H54 (cell line): Measurements from ENCODE around the gene CHD9NB.
"Not testable (repeated sequence)": the region's sequence is repeated elsewhere in the genome, so short reads cannot be mapped to it uniquely, and the experiment has no call there.

ENCODE experiments used
- DNase-seq: peaks from one replicate; pipeline ENCODE4 v3.0.0; 2011; ENCODE audit warnings: low spot score, mixed read lengths; ENCODE audit not compliant: insufficient read length
- FAIRE-seq: peaks from 3 replicates; lab custom pipeline; 2011; peaks lifted over from hg19 to GRCh38; lab: Jason Lieb, UNC
- POLR2A ChIP-seq: IDR thresholded peaks from 2 replicates; pipeline ENCODE4 v1.6.1; 2011; ENCODE audit warnings: low read depth, mild to moderate bottlenecking, low read length

The CHD9NB gene

DNA sequence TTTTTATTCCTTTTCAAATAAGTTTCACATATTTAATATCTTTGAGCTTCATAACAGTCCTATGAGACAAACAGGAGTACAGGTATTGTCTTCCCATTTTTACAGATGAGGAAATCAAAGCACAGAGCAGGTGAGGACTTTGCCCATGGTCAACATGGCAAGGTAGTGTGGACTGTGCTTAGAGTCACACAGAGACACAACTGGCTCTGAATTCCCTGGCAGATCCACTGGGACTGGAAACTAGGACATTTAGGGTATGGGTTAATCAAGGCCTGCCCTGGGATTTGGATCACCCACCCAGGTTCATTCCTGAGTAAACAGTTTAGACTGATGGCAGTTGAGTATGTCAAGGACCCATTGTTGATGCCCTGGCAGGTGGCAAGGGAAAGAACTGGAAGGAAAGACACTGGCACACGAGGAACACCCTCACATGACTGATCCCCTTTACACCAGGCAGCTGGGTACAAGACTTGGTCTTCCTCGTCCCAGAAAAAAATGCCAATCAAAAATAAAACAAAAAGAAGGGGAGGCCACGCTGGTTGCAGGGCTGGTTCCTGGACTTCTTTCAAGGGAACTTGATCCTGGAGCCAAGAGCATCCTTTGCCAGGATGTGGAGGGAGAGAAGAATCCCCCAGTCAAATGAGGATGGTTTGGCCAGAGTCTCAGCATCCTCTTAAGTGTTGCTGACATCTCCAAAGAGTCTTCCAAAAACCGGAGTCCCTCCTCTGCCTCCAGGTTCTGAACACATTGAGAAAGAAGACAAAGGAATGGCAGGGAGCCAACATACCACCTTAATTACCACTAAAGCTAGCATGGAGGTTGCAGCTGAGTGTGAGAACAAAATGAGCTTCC, 37.0 kb upstream of the CHD9NB start:
- DNase-seq = no peak
- FAIRE-seq = no peak
- no peak for TF ChIP-seq POLR2A

DNA sequence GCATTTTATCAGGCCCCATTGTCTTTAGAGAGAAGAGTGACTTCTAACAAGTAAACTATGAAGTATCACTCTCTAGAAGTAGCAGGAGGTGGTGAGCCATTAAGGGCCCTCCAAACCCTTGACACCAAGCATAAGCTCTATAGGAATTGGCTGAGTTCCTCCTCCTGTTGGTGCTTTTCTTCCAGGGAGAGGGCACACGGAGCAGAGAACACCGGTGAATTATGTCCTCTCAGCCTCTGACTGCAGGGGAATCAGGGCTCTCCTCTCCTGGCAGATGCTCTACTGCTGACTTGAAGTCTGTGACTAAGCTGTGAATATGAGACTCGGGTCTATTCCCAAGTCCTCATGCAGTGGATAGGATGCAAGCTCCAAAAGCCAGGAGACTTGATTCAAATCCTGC, 34.4 kb upstream of the CHD9NB start:
- TF ChIP-seq POLR2A = no peak
- FAIRE-seq (no peak), DNase-seq (no peak)

DNA sequence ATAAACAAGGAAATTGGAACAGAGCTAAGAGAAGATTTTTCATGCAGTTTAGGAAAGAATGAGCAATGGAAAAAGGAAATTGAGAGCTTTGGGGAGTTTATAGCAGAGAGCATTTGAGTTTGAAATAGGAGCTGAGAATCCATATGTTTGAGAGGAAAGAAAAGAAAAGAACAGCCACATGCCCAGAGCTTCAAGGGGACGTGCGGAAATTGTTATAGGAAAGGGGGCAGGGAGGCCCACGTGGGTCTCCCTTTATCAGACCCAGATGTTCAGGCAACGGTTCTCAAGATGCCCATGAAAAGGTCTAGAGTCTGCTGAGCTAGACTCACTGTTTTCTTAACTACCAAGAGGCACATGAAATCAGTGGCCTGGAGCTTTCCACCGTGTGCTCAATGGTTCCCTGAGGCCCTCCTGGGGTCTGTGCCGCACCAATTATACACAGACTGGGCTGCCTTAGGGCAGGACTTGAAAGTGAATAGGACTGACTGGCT, 33.3 kb upstream of the CHD9NB start:
- DNase-seq = no peak

DNA sequence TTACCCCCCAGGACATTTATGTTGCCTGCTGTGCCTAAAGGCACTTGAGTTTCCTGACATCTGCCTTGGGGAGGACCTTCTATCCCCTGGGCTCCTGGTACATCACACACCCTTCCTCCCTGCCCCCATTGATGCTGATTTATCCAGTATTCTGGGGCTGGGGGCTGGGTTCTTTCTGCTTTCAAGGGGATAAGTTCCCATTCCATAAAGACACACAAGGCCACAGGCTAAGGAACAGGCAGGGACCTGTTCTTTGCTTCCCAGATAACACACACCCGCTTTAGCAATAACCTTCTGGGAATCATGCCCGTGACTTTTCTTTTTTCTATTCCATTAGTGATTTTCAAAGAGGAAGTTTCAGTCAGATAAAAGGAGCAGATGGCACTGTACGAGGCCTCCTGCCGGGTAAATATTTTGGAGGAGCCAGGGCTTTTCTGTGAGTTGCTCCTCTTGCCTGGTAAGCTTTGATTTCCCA, 32.7 kb upstream of the CHD9NB start:
- FAIRE-seq (no peak), DNase-seq (no peak)
- TF ChIP-seq POLR2A = no peak

More for the DNA sequence above, 33.3 kb upstream of the CHD9NB start:
- no peak for TF ChIP-seq POLR2A
- no peak for FAIRE-seq

DNA sequence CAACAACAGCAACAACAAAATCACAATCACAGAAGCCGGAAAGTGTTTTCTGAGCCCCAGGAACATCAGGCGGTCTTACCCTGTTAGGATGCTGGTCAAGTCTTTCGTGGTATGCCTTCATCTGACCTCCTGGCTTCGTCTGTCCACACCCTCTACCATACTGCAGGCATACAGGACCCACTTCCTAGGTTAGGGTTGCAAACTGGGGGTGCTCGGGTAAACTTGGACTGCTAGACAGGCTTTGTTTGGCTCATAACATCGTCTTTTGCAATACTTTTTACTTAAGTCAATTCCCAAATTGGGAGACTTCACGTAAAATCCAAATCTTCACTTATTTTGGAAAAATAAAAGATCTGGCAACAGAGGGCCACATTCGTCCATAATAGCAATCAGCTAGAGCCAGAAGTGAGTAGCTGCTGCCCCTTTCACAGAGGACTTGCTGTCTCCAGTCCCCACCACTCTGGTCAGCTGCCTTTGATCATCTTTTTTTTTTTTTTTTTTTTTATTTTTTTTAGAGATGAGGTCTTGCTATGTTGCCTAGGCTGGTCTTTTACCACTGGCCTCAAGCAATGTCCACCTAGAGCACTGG, 32.1 kb upstream of the CHD9NB start:
- TF ChIP-seq POLR2A = no peak
- FAIRE-seq (no peak), DNase-seq (no peak)

DNA sequence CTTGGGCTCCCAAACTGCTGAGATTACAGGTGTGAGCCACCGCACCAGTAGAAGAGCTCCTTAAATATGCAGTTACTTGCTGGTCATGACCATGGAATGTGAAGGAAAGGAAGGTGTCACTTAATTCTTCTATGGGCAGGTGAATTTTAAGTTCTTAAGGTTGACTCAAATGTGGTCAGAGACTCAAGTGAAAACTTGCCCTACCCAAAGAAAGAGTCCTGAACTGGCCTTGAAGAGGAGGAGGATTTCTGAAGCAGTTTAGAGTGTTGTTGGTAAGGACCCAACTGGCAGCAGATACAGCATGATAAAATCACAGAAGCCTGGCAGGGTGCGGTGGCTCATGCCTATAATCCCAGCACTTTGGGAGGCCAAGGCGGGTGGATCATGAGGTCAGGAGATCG, 31.4 kb upstream of the CHD9NB start:
- FAIRE-seq = no peak
- DNase-seq = no peak
- no peak for TF ChIP-seq POLR2A

DNA sequence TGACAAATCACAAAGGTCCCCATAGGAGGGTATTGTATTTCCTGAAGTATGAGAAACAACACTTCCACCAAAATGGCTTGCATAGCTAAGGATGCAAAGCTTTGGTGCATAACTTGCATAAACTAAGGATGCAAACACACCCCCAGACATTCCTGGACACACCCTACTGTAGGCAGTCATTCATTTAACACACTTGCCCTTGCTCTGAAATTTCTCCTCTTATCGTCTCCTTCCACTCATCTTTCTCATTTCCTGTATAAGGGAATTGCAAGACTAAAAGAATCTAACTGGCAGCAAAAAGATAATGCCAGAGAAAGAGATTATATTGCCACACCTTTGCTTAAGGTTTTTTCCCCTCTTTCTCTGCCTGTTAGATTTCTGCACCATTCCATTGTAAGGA, 30.4 kb upstream of the CHD9NB start:
- no peak for TF ChIP-seq POLR2A
- DNase-seq (no peak), FAIRE-seq (no peak)

DNA sequence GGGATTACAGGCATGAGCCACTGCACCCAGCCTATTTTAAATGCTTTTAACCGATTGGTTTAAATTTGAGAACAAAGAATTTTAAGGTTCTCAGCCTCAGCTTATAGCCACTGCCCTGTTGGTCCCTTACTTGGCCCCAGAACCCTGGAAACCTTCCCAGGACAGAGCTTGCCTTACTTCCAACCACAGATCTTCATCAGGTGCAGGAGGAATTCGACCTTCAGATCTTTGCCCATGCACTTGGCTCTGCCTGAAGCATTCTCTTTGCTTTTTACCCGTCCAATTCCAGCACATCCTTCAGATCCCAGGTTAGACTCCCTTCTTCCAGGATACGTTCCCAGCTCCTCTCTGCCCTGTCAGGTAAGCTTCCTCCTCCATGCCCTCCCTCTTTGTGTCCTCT, 29.8 kb upstream of the CHD9NB start:
- TF ChIP-seq POLR2A = no peak
- DNase-seq (no peak), FAIRE-seq (no peak)

DNA sequence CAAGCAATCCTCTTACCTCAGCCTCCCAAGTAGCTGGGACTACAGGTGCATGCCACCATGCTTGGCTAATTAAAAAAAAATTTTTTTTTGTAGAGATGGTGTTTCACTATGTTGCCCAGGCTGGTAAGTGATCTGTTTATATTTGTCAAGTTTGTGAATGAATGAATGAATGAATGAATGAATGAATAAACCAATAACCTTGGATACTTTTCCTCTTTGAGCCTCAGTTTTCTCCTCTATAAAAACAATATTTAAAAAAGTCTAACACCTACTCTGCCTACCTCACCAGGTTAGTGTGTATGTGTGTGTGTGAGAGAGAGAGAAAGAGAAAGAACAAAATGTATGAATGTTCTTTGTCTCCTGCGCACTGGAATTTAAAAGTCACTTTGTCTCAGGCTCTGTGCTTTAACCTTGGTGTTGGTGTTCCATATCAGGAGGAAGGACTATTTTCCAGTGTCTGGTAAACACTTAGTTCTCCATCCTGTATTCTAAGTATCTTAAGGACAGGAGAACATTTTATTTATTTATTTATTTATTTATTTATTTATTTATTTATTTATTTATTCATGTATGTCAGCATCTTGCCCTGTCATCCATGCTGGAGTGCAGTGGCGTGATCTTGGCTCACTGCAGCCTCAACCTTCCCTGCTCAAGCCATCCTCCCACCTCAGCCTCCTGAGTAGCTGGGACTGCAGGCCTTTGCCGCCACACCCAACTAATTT, 29.1 kb upstream of the CHD9NB start:
- no peak for TF ChIP-seq POLR2A
- DNase-seq (no peak), FAIRE-seq (no peak)

DNA sequence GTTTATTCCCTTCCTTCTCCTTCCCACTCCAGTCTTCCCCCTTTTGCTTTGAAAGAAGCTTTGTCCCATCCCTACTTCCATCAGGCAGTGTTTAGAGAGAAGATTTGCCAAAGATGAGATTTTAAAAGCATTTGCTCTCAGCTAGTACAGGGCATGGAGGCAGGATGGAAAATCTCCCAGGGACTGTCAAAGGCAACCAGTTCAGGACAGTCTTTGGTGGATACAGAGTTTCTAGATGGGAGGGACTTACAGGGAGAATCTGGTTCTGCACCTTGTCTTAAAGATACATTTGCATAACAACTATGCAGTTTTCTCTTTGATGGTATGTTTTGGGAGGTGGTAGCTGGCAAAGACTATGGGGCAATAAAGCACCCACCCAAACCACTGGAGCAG, 28.3 kb upstream of the CHD9NB start:
- no peak for DNase-seq
- no peak for FAIRE-seq
- no peak for TF ChIP-seq POLR2A

DNA sequence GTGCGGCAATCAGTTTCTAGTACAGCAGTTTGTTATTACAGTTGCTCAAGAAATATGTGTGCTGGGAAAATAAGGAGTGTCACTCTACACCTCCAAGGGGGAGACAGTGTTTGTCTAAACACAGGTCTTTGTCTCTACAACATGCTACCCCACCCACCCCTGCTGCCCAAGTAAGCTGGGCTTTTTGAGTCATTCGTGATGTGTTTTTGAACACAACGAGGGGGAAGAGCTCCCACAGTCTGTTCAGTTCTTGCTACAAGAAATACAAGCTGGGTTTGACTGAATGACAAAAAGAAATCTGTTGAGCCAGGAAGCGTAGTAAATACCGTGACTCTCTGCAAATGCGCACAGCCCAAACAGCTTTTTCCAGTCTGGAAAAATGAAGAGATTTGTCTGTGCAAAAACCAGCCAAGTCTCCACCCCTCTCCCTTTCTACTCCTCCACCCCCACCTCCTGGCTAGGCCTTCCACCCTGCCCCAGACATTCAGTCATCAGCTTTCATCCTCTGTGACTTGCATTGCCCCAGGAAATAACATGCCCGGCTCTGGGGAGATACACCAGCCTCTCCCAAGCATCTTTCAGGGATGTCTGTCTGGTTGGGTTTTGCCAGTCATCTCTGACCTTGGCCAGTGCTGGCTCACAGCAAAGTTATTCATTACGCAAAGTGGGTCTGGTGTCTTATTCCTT, 27.8 kb upstream of the CHD9NB start:
- DNase-seq (peak; percentile 54), FAIRE-seq (no peak)
- no peak for TF ChIP-seq POLR2A

DNA sequence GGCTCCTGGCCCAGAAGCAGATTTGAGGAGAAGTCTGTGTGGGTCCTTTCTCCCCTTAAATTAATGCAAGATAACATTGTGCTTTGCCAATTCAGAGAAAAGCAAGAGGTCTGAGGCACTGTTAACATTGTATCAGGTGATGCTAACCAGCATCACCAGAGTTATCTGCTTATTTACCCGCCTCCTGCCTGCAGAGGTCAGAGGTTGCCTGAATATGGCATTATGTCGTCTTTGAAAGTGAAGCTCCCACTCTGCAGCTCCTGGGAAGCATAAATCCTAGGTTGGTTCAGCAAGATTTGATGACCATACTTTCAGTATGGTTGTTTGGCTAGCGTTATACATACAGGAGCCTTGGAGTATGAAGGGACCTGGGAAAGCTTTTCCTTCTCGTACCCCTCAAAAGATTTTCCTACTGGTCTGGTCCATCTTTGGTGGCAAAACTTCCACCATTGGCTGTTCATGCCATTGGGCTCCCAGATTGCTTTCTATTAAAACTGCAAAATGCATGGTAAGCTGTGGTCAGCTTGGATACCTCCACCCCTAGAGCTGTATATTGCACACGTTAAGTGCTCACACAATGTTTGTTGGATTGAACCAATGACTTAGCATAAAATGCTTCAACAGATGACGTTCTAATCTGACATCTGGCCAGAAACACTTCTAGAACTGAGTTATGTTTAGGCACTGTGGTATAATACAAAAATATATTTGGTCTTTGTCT, 26.2 kb upstream of the CHD9NB start:
- no peak for TF ChIP-seq POLR2A
- DNase-seq (no peak), FAIRE-seq (no peak)

DNA sequence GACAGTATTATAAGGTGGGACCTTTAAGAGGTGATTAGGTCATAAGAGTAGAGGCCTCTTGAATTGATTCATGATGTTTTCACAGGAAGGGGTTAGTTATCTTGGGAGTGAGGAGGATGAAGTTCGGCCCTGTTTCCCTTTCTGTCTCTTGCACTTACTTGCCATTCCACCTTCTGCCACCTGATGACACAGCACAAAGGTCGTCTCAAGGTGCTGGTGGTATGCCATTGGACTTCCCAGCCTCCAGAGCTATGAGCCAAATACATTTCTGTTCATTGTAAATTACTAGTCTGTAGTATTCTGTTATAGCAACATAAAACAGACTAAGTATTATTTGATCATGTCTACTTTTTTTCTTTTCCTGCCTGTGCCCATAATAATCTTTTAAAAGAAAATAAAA, 25.6 kb upstream of the CHD9NB start:
- no peak for TF ChIP-seq POLR2A
- FAIRE-seq = no peak

DNA sequence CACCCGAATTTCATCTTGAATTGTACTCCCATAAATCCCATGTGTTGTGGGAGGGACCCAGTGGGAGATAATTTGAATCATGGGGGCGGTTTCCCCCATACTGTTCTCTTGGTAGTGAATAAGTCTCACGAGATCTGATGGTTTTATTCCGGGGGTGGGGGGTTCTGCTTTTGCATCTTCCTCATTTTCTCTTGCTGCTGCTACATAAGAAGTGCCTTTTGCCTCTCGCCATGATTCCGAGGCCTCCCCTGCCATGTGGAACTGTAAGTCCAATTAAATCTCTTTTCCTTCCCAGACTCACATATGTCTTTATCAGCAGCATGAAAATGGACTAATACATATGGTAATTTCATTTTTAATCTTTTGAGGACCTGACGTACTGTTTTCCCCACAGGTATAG, 22.8 kb upstream of the CHD9NB start:
- FAIRE-seq, DNase-seq: not testable (repeated sequence)

More for the DNA sequence above, 25.6 kb upstream of the CHD9NB start:
- DNase-seq = no peak

DNA sequence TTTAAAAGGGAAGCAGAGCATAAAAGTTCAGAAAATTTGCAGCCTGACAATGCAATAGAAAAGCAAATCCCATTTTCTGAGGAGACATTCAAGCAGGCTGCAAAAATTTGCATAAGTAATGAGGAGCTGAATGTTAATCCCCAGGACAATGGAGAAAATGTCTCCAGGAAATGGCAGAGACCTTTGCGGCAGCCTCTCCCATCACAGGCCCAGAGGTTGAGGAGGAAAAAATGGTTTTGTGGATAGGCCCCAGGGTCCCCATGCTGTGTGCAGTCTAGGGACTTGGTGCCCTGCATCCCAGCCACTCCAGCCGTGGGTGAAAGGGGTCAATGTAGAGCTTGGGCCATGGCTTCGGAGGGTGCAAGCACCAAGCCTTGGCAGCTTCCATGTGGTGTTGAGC, 21.6 kb upstream of the CHD9NB start:
- not testable (repeated sequence) for FAIRE-seq, DNase-seq
